ENCODE data around the gene TLR4.

The TLR4 gene

GRCh38 chr9:117704024-117704575, at the start of gene TLR4:
TSS of gene TLR4 (plus strand) at chr9:117704403. CDS start at chr9:117704473, 70 bp downstream.
- no peak for DNase-seq (ENCODE audit: low read depth in 2 of 3, low spot score in 2 of 3)

- DNase-seq (ENCODE audit: low read depth in 2 of 3, low spot score in 2 of 3) = no peak
Observed at GRCh38 chr9:117656002-117656401, 48.2 kb upstream of the TLR4 start.

GRCh38 chr9:117662651-117663050, 41.6 kb upstream of the TLR4 start:
- DNase-seq (ENCODE audit: low read depth in 2 of 3, low spot score in 2 of 3) = no peak

- no peak for DNase-seq (ENCODE audit: low read depth in 2 of 3, low spot score in 2 of 3)
Observed at GRCh38 chr9:117664419-117664818, 39.8 kb upstream of the TLR4 start.

GRCh38 chr9:117665601-117666385, 38.4 kb upstream of the TLR4 start:
- no peak for DNase-seq (ENCODE audit: low read depth in 2 of 3, low spot score in 2 of 3)

GRCh38 chr9:117671468-117671867, 32.7 kb upstream of the TLR4 start:
- no peak for DNase-seq (ENCODE audit: low read depth in 2 of 3, low spot score in 2 of 3)

- no peak for DNase-seq (ENCODE audit: low read depth in 2 of 3, low spot score in 2 of 3)
Observed at GRCh38 chr9:117672369-117672768, 31.8 kb upstream of the TLR4 start.

GRCh38 chr9:117677572-117677971, 26.6 kb upstream of the TLR4 start:
- no peak for DNase-seq (ENCODE audit: low read depth in 2 of 3, low spot score in 2 of 3)

GRCh38 chr9:117678871-117679270, 25.3 kb upstream of the TLR4 start:
- no peak for DNase-seq (ENCODE audit: low read depth in 2 of 3, low spot score in 2 of 3)

GRCh38 chr9:117679416-117679815, 24.8 kb upstream of the TLR4 start:
- no peak for DNase-seq (ENCODE audit: low read depth in 2 of 3, low spot score in 2 of 3)

GRCh38 chr9:117681888-117682287, 22.3 kb upstream of the TLR4 start:
- no peak for DNase-seq (ENCODE audit: low read depth in 2 of 3, low spot score in 2 of 3)

- DNase-seq (ENCODE audit: low read depth in 2 of 3, low spot score in 2 of 3) = no peak
Observed at GRCh38 chr9:117682955-117683710, 21.1 kb upstream of the TLR4 start.

GRCh38 chr9:117687532-117687931, 16.7 kb upstream of the TLR4 start:
- DNase-seq (ENCODE audit: low read depth in 2 of 3, low spot score in 2 of 3) = no peak

- no peak for DNase-seq (ENCODE audit: low read depth in 2 of 3, low spot score in 2 of 3)
Observed at GRCh38 chr9:117691367-117691766, 12.8 kb upstream of the TLR4 start.

GRCh38 chr9:117696154-117696553, 8.0 kb upstream of the TLR4 start:
- no peak for DNase-seq (ENCODE audit: low read depth in 2 of 3, low spot score in 2 of 3)

GRCh38 chr9:117697046-117697445, 7.2 kb upstream of the TLR4 start:
- DNase-seq (ENCODE audit: low read depth in 2 of 3, low spot score in 2 of 3) = no peak

GRCh38 chr9:117703537-117703936, 666 bp upstream of the TLR4 start:
- DNase-seq (ENCODE audit: low read depth in 2 of 3, low spot score in 2 of 3) = no peak

GRCh38 chr9:117704597-117704996, 394 bp downstream of the TLR4 start:
- DNase-seq (ENCODE audit: low read depth in 2 of 3, low spot score in 2 of 3) = no peak

- DNase-seq (ENCODE audit: low read depth in 2 of 3, low spot score in 2 of 3) = no peak
Observed at GRCh38 chr9:117705386-117705785, 1.2 kb downstream of the TLR4 start.

- DNase-seq (ENCODE audit: low read depth in 2 of 3, low spot score in 2 of 3) = no peak
Observed at GRCh38 chr9:117706421-117707116, 2.4 kb downstream of the TLR4 start.

- DNase-seq (ENCODE audit: low read depth in 2 of 3, low spot score in 2 of 3) = no peak
Observed at GRCh38 chr9:117707561-117707960, 3.4 kb downstream of the TLR4 start.

GRCh38 chr9:117709936-117710335, 5.7 kb downstream of the TLR4 start:
- DNase-seq (ENCODE audit: low read depth in 2 of 3, low spot score in 2 of 3) = no peak
